Panc1 (cell line): ENCODE data around the gene BORCS8. TPM values are rescaled to one million over a fixed set of nuclear protein-coding genes. Genes with fewer than 3 reads are reported as not detected.
A peak's percentile ranks its signal among the peaks of the same experiment; 100 is the strongest.

ENCODE experiments used
- ATAC-seq: fragments of 200-7000 bp; cut with Tn5 transposase; 2 replicates; pipeline ENCODE4 v1.9.1; 2020; ENCODE audit warnings: mild to moderate bottlenecking, moderate library complexity
- BruUV-seq: library from RNA; stranded (reverse); fragments of 400-500 nt; replicated peaks from 2 replicates; lab custom pipeline; 2021; lab: Mats Ljungman, UMichigan
- CTCF ChIA-PET: fragments of 300-600 bp; sonication (Branson Sonifier 250); formaldehyde crosslinking; loops from one replicate; lab custom pipeline; 2022; ENCODE audit warnings: antibody characterized with exemption; lab: Charles Lee
- POLR2A ChIA-PET: fragments of 300-600 bp; sonication (Branson Sonifier 250); formaldehyde crosslinking; loops from one replicate; lab custom pipeline; 2022; ENCODE audit warnings: antibody characterized with exemption; lab: Charles Lee
- DNase-seq: peaks from one replicate; pipeline ENCODE4 v3.0.0-alpha.2; 2010; ENCODE audit warnings: low read depth, low spot score
- H3K27ac ChIP-seq: 2 replicates; pipeline ENCODE4 v1.5.1; 2011; ENCODE audit warnings: mild to moderate bottlenecking, low read length, inconsistent platforms
- H3K27me3 ChIP-seq: fragments of 200-500 bp; sonication (Bioruptor generic); 2 replicates; pipeline ENCODE4 v1.6.0; 2014; ENCODE audit warnings: low read length, inconsistent platforms; ENCODE audit not compliant: control insufficient read depth, insufficient read depth
- H3K36me3 ChIP-seq: fragments of 200-500 bp; sonication (Bioruptor generic); 2 replicates; pipeline ENCODE4 v1.5.1; 2014; ENCODE audit warnings: inconsistent platforms, mild to moderate bottlenecking, low read length, moderate library complexity; ENCODE audit not compliant: control insufficient read depth, insufficient read depth
- H3K4me1 ChIP-seq: 2 replicates; pipeline ENCODE4 v1.5.1; 2011; ENCODE audit warnings: inconsistent platforms, mild to moderate bottlenecking, low read length, moderate library complexity; ENCODE audit not compliant: control insufficient read depth, insufficient read depth
- H3K4me3 ChIP-seq, 2 experiments: 2 replicates each; pipeline ENCODE4 v1.5.1; 2011 to 2012; ENCODE audit warnings: low read depth in 2 of 2, low read length in 2 of 2, mild to moderate bottlenecking in 2 of 2, inconsistent platforms in 1 of 2, moderate library complexity in 1 of 2
- H3K9me3 ChIP-seq: fragments of 200-500 bp; sonication (Bioruptor generic); 2 replicates; pipeline ENCODE4 v1.5.1; 2014; ENCODE audit warnings: low read depth, mild to moderate bottlenecking, inconsistent platforms, low read length, moderate library complexity; ENCODE audit not compliant: control insufficient read depth, insufficient read depth
- POLR2AphosphoS5 ChIP-seq: IDR thresholded peaks from 2 replicates; pipeline ENCODE4 v1.6.1; 2012; ENCODE audit warnings: mild to moderate bottlenecking, low read depth, low read length, moderate library complexity
- REST ChIP-seq, 2 experiments: IDR thresholded peaks; 2 replicates each; pipeline ENCODE4 v1.6.1; 2011 to 2012; ENCODE audit warnings: low read depth in 2 of 2, control low read depth in 1 of 2, low read length in 1 of 2, mild to moderate bottlenecking in 1 of 2, moderate library complexity in 1 of 2; ENCODE audit not compliant: insufficient read depth in 1 of 2
- SIN3A ChIP-seq: IDR thresholded peaks from 2 replicates; pipeline ENCODE4 v1.6.1; 2012; ENCODE audit warnings: low read depth, mild to moderate bottlenecking, low read length, moderate library complexity, borderline replicate concordance; ENCODE audit not compliant: insufficient read depth
- TCF7L2 ChIP-seq: IDR thresholded peaks from 2 replicates; pipeline ENCODE4 v1.6.1; 2011; ENCODE audit warnings: mild to moderate bottlenecking, low read depth, low read length, inconsistent platforms
- in situ Hi-C: cut with HindIII; loops from 2 replicates; pipeline ENCODE4 v1.10.0; 2016; ENCODE audit warnings: low sequenced_read_pairs, low pct_unique_long_range_greater_than_20kb
- intact Hi-C: fragments of 100-400 bp; cut with micrococcal nuclease; formaldehyde crosslinking; loops from one replicate; pipeline ENCODE4 v1.10.0; 2022; ENCODE audit not compliant: unreplicated experiment
- total RNA-seq: library from RNA; stranded (reverse); gene quantifications from one replicate; pipeline ENCODE4 v1.2.1, GENCODE V29; 2021; ENCODE audit not compliant: unreplicated experiment
- TF ChIP-seq, protein P1 (sequence below): fragments of 450-650 bp; IDR thresholded peaks from 2 replicates; pipeline ENCODE4 v1.5.1; 2017; ENCODE audit warnings: mild to moderate bottlenecking

The BORCS8 gene
- total RNA-seq, 1 experiment from 2014 or later, result 37.8 TPM

DNA sequence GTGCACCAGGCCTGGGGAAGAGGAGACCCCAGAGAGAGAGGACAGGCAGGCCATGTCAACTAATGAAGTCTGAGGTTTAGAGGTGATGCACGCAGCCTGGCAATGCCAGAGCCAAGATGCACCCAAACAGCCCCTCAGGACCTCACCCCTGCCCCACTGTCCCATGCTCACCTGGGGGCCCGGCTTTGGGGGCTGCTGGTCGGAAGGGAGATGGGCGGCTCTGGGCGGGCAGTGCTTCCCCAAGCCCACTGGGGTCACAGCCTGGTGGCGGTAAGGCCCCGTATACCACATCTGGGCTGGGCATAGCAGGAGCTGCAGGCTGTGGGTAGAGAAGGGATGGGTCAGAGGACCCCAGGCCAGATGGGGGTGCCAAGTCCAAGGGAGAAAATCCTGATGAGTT, 45.1 kb downstream of the BORCS8 start:
- in situ Hi-C loops, result no loop called here

DNA sequence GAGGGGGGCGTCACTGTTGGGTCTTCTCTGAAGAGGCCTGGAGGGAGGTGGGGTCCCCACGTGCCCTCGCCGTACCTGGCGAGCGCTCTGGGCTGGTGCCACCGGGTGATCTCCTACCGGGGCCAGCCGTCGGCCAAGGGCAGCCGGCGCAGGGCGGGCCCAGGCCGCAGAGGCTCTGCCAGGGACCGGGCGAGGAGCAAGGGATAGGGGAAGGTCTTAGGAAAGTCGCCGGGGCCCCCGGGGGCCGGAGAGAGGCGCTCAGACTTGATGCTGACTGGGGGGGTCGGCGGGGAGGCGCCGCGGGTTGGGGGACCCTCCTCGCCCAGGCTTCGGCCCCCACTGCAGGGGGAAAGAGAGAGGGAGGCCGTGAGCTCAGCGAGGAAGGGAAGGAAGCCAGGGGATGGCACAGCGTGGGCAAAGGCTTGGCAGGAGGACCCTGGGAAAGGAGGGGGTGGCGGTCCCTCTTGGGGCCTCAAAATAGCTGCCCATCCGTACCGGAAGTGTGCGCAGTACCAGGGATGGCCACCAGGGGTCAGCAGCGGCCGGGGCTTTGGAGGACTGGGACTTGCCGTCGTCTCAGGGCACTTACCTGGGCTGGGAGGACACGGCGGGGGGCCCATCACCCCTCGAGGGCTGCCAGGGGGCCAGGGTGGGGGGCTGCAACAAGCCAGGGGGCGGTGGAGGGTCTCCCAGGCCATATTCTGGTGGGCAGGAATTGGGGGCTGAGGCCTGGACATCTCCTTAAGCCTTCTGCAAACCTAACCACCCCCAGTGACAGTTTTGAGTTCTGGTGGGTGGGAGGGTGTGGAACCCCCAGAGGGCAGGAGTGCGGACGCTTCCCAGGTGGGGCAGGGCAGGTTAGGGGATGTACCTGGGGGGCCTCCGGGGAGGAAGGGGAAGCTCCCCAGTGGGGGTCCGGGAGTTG, 46.0 kb downstream of the BORCS8 start:
- H3K4me1 ChIP-seq, result no peaks in the 10 kb centered on the region
- in situ Hi-C loops, result no loop called here
- BruUV-seq, result no TSS peak
- TF ChIP-seq REST (IDR thresholded peaks at IDR 0.05; ENCODE audit: insufficient read depth in 1 of 2, low read depth in 2 of 2, low read length in 1 of 2) (no peak), SIN3A (no peak), POLR2AphosphoS5 (no peak), TCF7L2 (no peak)
- TF ChIP-seq, protein P1, sequence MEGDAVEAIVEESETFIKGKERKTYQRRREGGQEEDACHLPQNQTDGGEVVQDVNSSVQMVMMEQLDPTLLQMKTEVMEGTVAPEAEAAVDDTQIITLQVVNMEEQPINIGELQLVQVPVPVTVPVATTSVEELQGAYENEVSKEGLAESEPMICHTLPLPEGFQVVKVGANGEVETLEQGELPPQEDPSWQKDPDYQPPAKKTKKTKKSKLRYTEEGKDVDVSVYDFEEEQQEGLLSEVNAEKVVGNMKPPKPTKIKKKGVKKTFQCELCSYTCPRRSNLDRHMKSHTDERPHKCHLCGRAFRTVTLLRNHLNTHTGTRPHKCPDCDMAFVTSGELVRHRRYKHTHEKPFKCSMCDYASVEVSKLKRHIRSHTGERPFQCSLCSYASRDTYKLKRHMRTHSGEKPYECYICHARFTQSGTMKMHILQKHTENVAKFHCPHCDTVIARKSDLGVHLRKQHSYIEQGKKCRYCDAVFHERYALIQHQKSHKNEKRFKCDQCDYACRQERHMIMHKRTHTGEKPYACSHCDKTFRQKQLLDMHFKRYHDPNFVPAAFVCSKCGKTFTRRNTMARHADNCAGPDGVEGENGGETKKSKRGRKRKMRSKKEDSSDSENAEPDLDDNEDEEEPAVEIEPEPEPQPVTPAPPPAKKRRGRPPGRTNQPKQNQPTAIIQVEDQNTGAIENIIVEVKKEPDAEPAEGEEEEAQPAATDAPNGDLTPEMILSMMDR, result peak; percentile 94
- ATAC-seq (peak; percentile 86), DNase-seq (no peak)
- no peaks in the 10 kb centered on the region for H3K27me3 ChIP-seq
- H3K27ac ChIP-seq, result no peak overlapping the region
- CTCF ChIA-PET, result interaction anchor here (0.7 kb wide), 2 partner anchors 137 to 169 kb away, joined by 5 to 8 read pairs; no protein-coding TSS in a partner anchor
- POLR2A ChIA-PET, result no interaction called here
- H3K36me3 ChIP-seq, result no peaks in the 10 kb centered on the region
- H3K4me3 ChIP-seq, result no peak overlapping the region
- H3K9me3 ChIP-seq, result no peaks in the 10 kb centered on the region
- intact Hi-C loops, result no loop called here

More for the DNA sequence above, 45.1 kb downstream of the BORCS8 start:
- BruUV-seq, result no TSS peak
- H3K27me3 ChIP-seq, result no peaks in the 10 kb centered on the region
- ChIA-PET CTCF (interaction anchor here (0.5 kb wide), 1 partner anchor 215 kb away, joined by 7 read pairs; no protein-coding TSS in a partner anchor), POLR2A (no interaction called here)
- no peak for ATAC-seq
- H3K36me3 ChIP-seq, result no peaks in the 10 kb centered on the region
- DNase-seq, result no peak
- H3K27ac ChIP-seq, result no peak overlapping the region
- no peaks in the 10 kb centered on the region for H3K9me3 ChIP-seq
- TF ChIP-seq REST (IDR thresholded peaks at IDR 0.05; ENCODE audit: insufficient read depth in 1 of 2, low read depth in 2 of 2, low read length in 1 of 2), result no peak
- TF ChIP-seq POLR2AphosphoS5, result no peak
- no peak for TF ChIP-seq SIN3A
- TF ChIP-seq, protein P1, result no peak
- no peak for TF ChIP-seq TCF7L2
- intact Hi-C loops, result no loop called here
- no peak overlapping the region for H3K4me3 ChIP-seq
- no peaks in the 10 kb centered on the region for H3K4me1 ChIP-seq
